ENCODE results near the gene MYO1H.

- TF ChIP-seq, protein P1, sequence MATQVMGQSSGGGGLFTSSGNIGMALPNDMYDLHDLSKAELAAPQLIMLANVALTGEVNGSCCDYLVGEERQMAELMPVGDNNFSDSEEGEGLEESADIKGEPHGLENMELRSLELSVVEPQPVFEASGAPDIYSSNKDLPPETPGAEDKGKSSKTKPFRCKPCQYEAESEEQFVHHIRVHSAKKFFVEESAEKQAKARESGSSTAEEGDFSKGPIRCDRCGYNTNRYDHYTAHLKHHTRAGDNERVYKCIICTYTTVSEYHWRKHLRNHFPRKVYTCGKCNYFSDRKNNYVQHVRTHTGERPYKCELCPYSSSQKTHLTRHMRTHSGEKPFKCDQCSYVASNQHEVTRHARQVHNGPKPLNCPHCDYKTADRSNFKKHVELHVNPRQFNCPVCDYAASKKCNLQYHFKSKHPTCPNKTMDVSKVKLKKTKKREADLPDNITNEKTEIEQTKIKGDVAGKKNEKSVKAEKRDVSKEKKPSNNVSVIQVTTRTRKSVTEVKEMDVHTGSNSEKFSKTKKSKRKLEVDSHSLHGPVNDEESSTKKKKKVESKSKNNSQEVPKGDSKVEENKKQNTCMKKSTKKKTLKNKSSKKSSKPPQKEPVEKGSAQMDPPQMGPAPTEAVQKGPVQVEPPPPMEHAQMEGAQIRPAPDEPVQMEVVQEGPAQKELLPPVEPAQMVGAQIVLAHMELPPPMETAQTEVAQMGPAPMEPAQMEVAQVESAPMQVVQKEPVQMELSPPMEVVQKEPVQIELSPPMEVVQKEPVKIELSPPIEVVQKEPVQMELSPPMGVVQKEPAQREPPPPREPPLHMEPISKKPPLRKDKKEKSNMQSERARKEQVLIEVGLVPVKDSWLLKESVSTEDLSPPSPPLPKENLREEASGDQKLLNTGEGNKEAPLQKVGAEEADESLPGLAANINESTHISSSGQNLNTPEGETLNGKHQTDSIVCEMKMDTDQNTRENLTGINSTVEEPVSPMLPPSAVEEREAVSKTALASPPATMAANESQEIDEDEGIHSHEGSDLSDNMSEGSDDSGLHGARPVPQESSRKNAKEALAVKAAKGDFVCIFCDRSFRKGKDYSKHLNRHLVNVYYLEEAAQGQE (IDR thresholded peaks at IDR 0.05; ENCODE audit: insufficient read depth in 1 of 2, low read depth in 2 of 2, low read length in 2 of 2) = no peak
- TF ChIP-seq TAF1 (IDR thresholded peaks at IDR 0.05; ENCODE audit: borderline replicate concordance, insufficient read depth, low read length) (no peak), POLR2AphosphoS5 (IDR thresholded peaks at IDR 0.05; ENCODE audit: low read depth, low read length) (no peak), FOXP2 (optimal IDR thresholded peaks at IDR 0.05; ENCODE audit: borderline replicate concordance, extremely low read depth, extremely low read length, insufficient read depth) (no peak), SIN3A (IDR thresholded peaks at IDR 0.05; ENCODE audit: borderline replicate concordance, insufficient read depth, low read length) (no peak)
Observed at GRCh38 chr12:109488051-109488665, 140.5 kb downstream of the MYO1H start.

All from PFSK-1 (cell line).